HUES6 (cell line): Measurements from ENCODE around the gene EP400.

ENCODE experiments used
- H3K27ac ChIP-seq: 2 replicates; pipeline ENCODE4 v1.7.0; 2013; ENCODE audit warnings: low read depth, mild to moderate bottlenecking, low read length, inconsistent platforms
- H3K27me3 ChIP-seq: 2 replicates; pipeline ENCODE4 v1.6.1; 2013; ENCODE audit warnings: low read length; ENCODE audit not compliant: control insufficient read depth, insufficient read depth
- H3K36me3 ChIP-seq: 2 replicates; pipeline ENCODE4 v1.6.1; 2013; ENCODE audit warnings: low read length; ENCODE audit not compliant: control insufficient read depth, insufficient read depth
- H3K4me1 ChIP-seq: 2 replicates; pipeline ENCODE4 v1.6.1; 2013; ENCODE audit warnings: low read length; ENCODE audit not compliant: control insufficient read depth, insufficient read depth
- H3K4me3 ChIP-seq: 2 replicates; pipeline ENCODE4 v1.5.1; 2013; ENCODE audit warnings: low read depth, low read length
- H3K9ac ChIP-seq: one replicate; pipeline ENCODE4 v1.6.1; 2013; ENCODE audit warnings: mild to moderate bottlenecking, low read length
- H3K9me3 ChIP-seq: 2 replicates; pipeline ENCODE4 v1.6.1; 2013; ENCODE audit warnings: low read depth, low read length; ENCODE audit not compliant: control insufficient read depth, insufficient read depth

The EP400 gene

DNA sequence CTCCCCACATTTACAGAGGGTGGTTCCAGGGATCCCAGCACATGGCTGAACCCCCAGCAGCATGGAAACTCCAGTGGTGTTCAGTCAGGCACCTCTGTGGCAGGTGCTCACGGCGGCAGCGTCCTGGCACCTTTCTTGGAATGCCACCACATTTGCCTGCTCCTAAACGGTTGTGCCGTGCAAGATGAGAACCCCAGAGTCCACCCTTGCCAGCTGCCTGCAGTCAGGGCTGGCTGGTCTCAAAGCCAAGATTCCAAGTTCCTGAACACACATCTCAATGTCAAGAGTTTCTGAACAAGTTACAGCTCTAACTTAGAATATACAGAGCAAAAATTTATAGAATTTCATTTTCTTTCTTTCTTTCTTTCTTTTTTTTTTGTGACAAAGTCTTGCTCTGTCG is 155.7 kb downstream of the EP400 start:
- H3K9ac ChIP-seq = no peak overlapping the region
- H3K27me3 ChIP-seq = no peaks in the 10 kb centered on the region
- H3K27ac ChIP-seq = no peak overlapping the region
- no peaks in the 10 kb centered on the region for H3K9me3 ChIP-seq
- peaks cover 14% of the 10 kb centered on the region; the same call in 1 of the 2 replicates for H3K4me1 ChIP-seq
- H3K4me3 ChIP-seq = no peak overlapping the region
- peaks cover 19% of the 10 kb centered on the region for H3K36me3 ChIP-seq

DNA sequence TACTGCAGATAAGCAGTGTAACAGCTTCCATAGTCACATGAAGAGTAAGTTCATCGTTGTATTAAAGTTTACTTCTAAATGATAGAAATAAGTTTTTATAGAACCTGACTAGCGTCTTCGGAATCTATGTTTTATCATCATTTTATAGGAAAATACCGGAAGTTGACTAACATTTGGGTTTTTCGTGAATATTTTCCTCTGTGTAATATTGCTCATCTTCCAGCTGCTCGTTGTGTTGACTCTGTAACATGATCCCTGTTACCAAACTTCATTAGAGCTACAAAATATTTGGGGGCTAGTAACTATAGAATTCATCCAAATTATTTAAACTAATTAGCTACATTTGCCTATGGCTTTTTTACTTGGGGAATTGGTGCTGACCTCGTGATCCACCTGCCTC is 157.2 kb downstream of the EP400 start:
- no peak overlapping the region for H3K27ac ChIP-seq
- peaks cover 25% of the 10 kb centered on the region for H3K36me3 ChIP-seq
- H3K9me3 ChIP-seq = no peaks in the 10 kb centered on the region
- H3K9ac ChIP-seq = no peak overlapping the region
- no peak overlapping the region for H3K4me3 ChIP-seq
- no peaks in the 10 kb centered on the region for H3K27me3 ChIP-seq
- peaks cover 14% of the 10 kb centered on the region; the same call in 1 of the 2 replicates for H3K4me1 ChIP-seq

DNA sequence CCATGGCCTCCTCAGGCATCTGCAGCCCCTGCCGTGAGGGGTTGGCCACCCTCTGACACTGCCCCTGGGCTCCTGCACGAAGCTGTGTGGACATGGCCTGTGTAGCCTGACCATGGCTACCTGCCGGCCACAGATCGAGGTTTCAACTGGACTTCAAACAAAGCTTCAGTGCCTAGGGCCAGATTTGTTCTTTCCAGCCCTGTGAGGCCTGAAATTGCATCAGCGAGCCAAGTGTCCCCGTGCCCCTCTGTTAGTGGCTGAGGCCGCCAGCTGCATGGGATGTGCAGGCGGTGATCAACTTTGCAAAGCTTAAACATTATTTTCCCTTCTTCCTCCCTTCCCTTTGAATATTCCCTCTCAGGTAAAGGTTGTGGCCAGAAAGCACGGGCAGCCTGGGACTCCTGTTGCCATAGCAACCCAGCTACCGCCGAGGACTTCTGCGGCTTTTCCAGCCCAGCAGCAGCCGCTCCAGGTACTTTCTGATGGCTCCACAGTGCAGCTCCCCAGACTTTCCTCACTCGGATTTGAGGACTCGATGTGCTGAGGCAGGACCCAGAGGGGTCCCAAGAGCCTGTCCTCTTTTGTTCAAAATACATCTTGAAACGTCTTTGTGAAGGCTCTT is 158.6 kb downstream of the EP400 start:
- H3K9ac ChIP-seq = no peak overlapping the region
- no peaks in the 10 kb centered on the region for H3K27me3 ChIP-seq
- no peak overlapping the region for H3K4me3 ChIP-seq
- H3K36me3 ChIP-seq = peaks cover 29% of the 10 kb centered on the region
- no peaks in the 10 kb centered on the region for H3K9me3 ChIP-seq
- peaks cover 12% of the 10 kb centered on the region; the same call in 1 of the 2 replicates for H3K4me1 ChIP-seq
- no peak overlapping the region for H3K27ac ChIP-seq

DNA sequence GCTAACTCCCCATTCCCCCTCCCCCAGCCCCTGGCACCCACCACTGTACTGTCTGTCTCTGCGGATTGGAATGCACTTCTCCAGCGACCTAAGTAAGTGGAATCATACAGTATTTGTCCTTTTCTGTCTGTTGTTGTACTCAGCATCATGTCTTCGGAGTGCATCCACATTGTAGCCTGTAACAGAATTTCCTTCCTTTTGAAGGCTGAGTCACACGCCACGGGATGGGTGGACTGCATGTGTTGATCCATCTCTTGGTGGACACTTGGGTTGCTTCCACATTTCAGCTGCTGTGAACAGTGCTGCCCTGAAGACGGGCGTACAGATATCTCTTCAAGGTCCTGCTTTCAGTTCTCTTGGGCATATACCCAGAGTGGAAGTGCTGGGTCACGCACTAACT is 160.0 kb downstream of the EP400 start:
- peaks cover 40% of the 10 kb centered on the region for H3K36me3 ChIP-seq
- H3K9ac ChIP-seq = no peak overlapping the region
- no peak overlapping the region for H3K4me3 ChIP-seq

DNA sequence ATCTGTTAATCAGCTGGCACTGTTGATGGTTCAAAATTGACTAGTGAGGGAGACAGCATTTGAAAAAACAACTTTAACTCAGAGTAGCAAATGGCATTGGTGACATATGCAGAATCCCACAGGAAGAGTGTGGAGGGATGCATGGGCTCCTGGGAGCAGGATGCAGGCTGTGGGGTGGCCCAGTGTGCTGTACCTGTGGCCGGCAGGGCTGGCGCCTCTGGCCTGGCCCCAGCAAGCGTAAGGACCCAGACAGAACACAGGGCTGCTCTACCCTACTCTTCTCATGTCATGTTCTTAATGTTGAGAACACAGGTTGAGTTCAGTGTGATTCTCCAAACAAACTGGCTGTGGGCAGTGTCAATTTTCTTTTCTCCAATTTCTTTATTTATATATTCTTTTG is 160.9 kb downstream of the EP400 start:
- H3K36me3 ChIP-seq = peaks cover 43% of the 10 kb centered on the region

More for the DNA sequence above, 160.0 kb downstream of the EP400 start:
- Histone ChIP-seq H3K4me1 (peaks cover 6% of the 10 kb centered on the region; the same call in 1 of the 2 replicates), H3K9me3 (no peaks in the 10 kb centered on the region), H3K27ac (no peak overlapping the region), H3K27me3 (no peaks in the 10 kb centered on the region)

DNA sequence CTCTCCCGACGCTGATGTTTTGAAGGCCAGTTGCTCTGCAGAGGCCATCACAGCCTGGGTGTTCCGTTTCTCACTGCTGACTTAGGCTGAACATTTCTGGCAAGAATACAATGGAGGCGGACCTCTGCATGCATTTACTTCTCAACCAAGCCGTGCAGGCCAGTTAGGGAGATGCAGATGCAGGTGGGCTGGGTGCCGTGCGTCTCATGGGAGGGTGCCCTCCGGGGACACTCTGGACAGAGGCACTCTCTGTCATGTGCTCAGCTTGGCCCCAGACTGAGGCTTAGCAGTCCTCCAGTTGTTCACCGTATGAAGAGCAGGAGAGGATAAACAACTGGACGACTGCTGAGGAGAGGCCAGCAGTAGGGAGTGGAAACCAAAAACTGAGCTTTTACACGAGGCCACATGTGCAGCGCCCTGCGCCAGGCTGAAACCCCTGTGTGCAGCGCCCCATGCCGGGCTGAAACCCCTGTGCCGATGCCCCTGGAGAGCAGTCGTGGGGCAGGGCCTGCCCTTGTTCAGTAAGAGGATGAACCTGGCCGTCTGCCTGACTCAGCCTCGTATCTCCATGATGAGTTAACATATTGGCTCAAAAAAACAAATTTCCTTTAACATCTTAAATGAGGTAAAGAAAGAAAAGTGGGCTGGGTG is 162.0 kb downstream of the EP400 start:
- H3K27ac ChIP-seq = no peak overlapping the region
- no peaks in the 10 kb centered on the region for H3K27me3 ChIP-seq
- H3K4me1 ChIP-seq = peaks cover 6% of the 10 kb centered on the region; the same call in 1 of the 2 replicates
- no peak overlapping the region for H3K9ac ChIP-seq
- no peaks in the 10 kb centered on the region for H3K9me3 ChIP-seq
- H3K4me3 ChIP-seq = no peak overlapping the region
- H3K36me3 ChIP-seq = peaks cover 54% of the 10 kb centered on the region

More for the DNA sequence above, 160.9 kb downstream of the EP400 start:
- Histone ChIP-seq H3K4me3 (no peak overlapping the region), H3K4me1 (peaks cover 6% of the 10 kb centered on the region; the same call in 1 of the 2 replicates), H3K9me3 (no peaks in the 10 kb centered on the region), H3K27ac (no peak overlapping the region), H3K27me3 (no peaks in the 10 kb centered on the region), H3K9ac (no peak overlapping the region)

DNA sequence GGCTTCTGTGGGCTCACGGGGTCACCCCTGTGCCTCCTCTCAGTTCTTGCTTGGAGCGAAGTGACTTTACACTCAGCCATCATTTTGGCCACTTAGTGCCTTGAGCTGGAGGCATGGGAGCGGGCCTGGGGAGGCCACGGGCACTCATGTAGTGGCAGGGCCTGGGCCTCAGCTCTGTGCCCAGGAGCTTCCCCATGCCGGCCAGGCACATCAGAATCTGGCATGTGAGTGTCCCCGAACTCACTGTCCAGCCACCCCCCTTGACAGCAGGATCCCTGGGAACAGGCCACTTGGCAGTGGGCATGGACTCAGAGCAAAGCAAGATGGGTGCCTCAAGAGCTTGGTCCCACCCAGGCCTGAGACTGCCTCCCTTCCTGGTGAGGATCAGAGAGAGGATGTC is 164.9 kb downstream of the EP400 start:
- no peak overlapping the region for H3K27ac ChIP-seq
- H3K4me1 ChIP-seq = no peaks in the 10 kb centered on the region
- H3K4me3 ChIP-seq = no peak overlapping the region
- H3K9me3 ChIP-seq = no peaks in the 10 kb centered on the region
- H3K9ac ChIP-seq = no peak overlapping the region
- H3K27me3 ChIP-seq = no peaks in the 10 kb centered on the region
- peaks cover 52% of the 10 kb centered on the region for H3K36me3 ChIP-seq

DNA sequence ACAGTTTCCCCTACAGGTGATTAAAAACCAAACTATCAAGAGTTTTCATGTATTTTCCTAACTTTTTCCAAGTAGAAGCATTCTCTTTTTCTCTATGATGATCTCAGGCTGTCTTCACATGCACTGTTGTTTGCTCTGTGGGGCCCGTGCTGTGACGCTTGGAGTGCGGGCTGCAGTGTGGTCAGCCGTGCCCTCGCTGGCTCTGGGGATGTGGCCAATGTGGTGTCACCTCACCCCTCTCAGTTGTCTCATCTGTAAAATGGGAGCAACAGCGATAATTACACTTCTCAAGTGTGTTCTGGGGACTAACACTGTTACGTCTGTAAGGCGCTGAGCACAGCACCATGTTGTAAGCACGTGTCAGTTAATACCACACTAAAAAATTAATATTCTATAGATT is 165.8 kb downstream of the EP400 start:
- Histone ChIP-seq H3K27ac (no peak overlapping the region), H3K36me3 (peaks cover 48% of the 10 kb centered on the region), H3K4me3 (no peak overlapping the region), H3K4me1 (no peaks in the 10 kb centered on the region), H3K27me3 (no peaks in the 10 kb centered on the region), H3K9me3 (no peaks in the 10 kb centered on the region), H3K9ac (no peak overlapping the region)

DNA sequence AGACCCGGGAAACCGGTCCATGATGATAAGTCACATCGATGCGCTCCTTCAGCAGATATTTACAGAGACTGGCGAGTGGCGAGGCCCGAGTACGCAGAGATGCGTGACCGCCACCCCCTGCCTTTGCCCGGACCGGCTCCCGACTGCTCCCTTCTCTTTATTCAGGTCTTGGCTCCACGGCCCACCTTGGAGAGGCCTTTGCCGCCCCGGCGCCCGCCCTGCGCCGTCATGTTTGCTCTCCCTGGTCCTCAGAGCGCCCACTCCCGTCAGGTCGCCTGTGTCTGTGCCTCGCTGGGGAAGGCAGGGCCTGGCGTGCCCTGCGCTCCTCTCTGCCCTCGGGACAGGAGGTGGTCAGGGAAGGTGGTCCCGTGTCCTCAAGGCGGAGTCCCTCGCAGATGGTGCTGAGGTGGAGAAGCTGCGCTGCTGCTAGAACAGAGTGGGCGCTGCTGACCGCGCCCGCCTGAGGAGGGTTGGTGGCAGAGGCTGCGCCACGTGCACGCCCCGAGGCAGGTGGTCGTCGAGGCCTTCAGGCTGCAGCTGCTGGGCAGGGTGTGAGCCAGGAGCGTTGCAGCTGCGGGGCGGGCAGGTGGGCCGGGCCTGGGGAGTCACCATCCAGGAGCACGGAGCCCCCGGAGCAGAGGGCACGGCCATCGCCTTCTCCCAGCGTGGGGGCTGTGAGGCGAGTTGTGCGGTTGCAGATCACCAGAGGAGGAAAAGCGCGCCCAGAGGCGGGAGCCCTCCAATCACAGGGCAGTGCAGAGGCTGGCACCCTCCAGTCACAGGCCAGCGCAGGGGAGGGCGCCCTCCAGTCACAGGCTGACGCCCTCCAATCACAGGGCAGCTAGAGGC is 167.2 kb downstream of the EP400 start:
- H3K9me3 ChIP-seq = no peaks in the 10 kb centered on the region
- H3K27ac ChIP-seq = no peak overlapping the region
- no peak overlapping the region for H3K4me3 ChIP-seq
- no peaks in the 10 kb centered on the region for H3K27me3 ChIP-seq
- no peaks in the 10 kb centered on the region for H3K4me1 ChIP-seq
- H3K9ac ChIP-seq = no peak overlapping the region
- peaks cover 48% of the 10 kb centered on the region for H3K36me3 ChIP-seq

DNA sequence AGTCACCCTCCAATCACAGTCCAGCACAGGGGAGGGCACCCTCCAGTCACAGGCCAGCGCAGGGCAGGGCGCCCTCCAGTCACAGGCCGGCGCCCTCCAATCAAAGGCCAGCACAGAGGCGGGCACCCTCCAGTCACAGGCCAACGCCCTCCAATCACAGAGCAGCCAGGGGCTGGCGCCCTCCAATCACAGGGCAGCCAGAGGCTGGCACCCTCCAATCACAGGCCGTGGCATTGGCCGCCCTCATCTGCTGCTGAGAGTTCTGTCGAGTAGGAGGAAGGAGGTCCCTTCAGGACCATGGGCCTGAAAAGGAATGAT is 167.8 kb downstream of the EP400 start:
- H3K4me1 ChIP-seq = no peaks in the 10 kb centered on the region
- no peak overlapping the region for H3K27ac ChIP-seq
- no peak overlapping the region for H3K4me3 ChIP-seq
- peaks cover 52% of the 10 kb centered on the region for H3K36me3 ChIP-seq
- H3K9me3 ChIP-seq = no peaks in the 10 kb centered on the region
- no peaks in the 10 kb centered on the region for H3K27me3 ChIP-seq
- no peak overlapping the region for H3K9ac ChIP-seq

DNA sequence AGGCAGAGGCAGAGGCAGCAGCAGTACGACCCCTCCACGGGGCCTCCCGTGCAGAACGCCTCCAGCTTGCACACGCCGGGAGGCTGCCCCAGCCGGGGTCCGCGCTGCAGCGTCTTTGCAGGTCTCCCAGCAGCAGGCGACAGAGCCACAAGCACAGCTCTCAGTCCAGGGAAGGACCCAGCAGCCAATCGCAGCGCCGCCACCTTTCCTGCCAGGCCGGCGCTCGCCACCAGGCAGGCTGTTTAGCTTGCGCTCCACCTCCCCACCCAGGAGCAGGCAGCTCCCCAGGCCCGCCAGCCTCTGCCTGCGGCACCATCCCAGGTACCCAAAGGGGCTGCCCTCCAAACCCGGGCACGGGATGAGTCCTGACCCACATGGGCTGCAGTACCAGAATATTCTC is 169.1 kb downstream of the EP400 start:
- Histone ChIP-seq H3K9me3 (no peaks in the 10 kb centered on the region), H3K27ac (no peak overlapping the region), H3K4me3 (no peak overlapping the region), H3K36me3 (peaks cover 48% of the 10 kb centered on the region), H3K9ac (no peak overlapping the region), H3K27me3 (no peaks in the 10 kb centered on the region), H3K4me1 (no peaks in the 10 kb centered on the region)
